Effector memory CD4-positive, alpha-beta T cell (primary cell): ENCODE measurements around the gene KANK3.

Experiments used
- DNase-seq, 3 donors: peaks; one replicate each; pipeline ENCODE4 v3.0.0-alpha.2; 2020
- H3K27ac ChIP-seq: 2 replicates; pipeline ENCODE4 v1.7.0; 2013; ENCODE audit warnings: mild to moderate bottlenecking, low read length, moderate library complexity; ENCODE audit not compliant: insufficient read depth, poor library complexity, severe bottlenecking
- H3K27me3 ChIP-seq: replicated peaks from 2 replicates; pipeline ENCODE4 v1.7.0; 2013; ENCODE audit warnings: mild to moderate bottlenecking, low read length; ENCODE audit not compliant: insufficient read depth, control insufficient read depth, poor library complexity, severe bottlenecking
- H3K36me3 ChIP-seq: 2 replicates; pipeline ENCODE4 v1.7.0; 2013; ENCODE audit warnings: mild to moderate bottlenecking, low read length, moderate library complexity; ENCODE audit not compliant: control insufficient read depth, insufficient read depth
- H3K4me1 ChIP-seq: 2 replicates; pipeline ENCODE4 v1.7.0; 2013; ENCODE audit warnings: low read length, mild to moderate bottlenecking; ENCODE audit not compliant: control insufficient read depth, insufficient read depth, poor library complexity, severe bottlenecking
- H3K4me3 ChIP-seq: 2 replicates; pipeline ENCODE4 v1.7.0; 2013; ENCODE audit warnings: low read length, low read depth, mild to moderate bottlenecking; ENCODE audit not compliant: insufficient read depth, poor library complexity, severe bottlenecking
- H3K9me3 ChIP-seq: 2 replicates; pipeline ENCODE4 v1.7.0; 2013; ENCODE audit warnings: mild to moderate bottlenecking, low read length, moderate library complexity; ENCODE audit not compliant: control insufficient read depth

The KANK3 gene

DNA sequence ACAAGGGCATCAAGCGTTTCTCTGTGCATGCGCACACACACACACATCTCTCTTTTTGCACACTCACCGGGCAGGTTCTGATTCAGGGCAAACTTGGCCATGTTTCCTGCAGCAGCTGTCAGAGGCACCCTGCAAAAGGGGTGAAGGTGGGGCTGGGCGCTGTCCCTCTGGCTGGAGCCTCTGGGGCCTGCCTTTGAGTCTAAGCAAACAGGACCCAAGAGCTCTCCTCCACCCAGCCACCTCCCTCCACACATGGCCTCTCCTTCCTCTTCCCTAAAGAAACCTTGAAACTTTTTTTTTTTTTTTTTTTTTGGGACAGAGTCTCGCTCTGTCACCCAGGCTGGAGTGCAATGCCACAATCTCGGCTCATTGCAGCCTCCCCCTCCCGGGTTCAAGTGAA lies 5.3 kb downstream of the KANK3 start:
- Histone ChIP-seq H3K36me3 (no peaks in the 10 kb centered on the region), H3K27me3 (peaks cover 11% of the 10 kb centered on the region), H3K4me3 (no peak overlapping the region), H3K27ac (no peak overlapping the region), H3K4me1 (peaks cover 2% of the 10 kb centered on the region), H3K9me3 (no peaks in the 10 kb centered on the region)
- no peak for DNase-seq

DNA sequence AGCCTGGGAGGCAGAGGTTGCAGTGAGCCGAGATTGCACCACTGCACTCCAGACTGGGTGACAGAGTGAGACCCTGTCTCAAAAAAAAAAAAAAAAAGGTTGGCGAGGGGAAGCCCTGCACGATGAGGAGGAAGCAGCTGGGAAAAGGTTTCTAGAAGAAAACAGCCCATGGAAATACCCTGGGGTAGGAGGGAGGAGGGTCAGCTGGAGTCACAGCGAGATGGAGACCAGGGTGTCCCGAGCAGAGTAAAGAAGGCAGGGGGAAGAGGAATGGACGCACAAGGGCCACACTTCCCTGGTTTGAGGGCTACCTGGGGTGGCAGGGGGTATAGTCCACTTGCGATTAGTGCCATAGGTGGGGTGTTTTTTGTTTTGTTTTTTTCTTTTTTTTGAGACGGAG lies 6.4 kb downstream of the KANK3 start:
- H3K4me1 ChIP-seq: no peaks in the 10 kb centered on the region
- DNase-seq: no peak
- peaks cover 11% of the 10 kb centered on the region for H3K27me3 ChIP-seq

DNA sequence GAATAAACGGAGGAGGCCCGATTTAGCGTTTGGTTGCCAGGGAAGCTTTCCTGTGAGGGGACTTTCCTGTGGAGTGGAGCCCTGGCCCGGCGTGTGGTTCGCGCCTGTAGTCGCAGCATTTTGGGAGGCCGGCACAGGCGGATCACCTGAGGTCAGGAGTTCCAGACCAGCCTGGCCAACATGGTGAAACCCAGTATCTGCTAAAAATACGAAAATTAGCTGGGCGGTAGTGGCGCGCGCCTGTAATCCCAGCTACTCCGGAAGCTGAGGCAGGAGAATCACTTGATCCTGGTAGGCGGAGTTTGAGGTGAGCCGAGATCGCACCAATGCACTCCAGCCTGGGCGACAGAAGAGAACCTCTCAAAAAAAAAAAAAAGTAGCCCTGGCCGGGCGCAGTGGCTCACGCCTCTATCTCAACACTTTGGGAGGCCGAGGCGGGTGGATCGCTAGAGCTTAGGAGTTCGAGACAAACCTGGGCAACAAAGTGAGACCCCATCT lies 6.9 kb downstream of the KANK3 start:
- no peak overlapping the region for H3K4me3 ChIP-seq
- DNase-seq: no peak
- no peak overlapping the region for H3K27ac ChIP-seq
- H3K36me3 ChIP-seq: no peaks in the 10 kb centered on the region
- no peaks in the 10 kb centered on the region for H3K4me1 ChIP-seq
- H3K9me3 ChIP-seq: no peaks in the 10 kb centered on the region
- peaks cover 11% of the 10 kb centered on the region for H3K27me3 ChIP-seq

More for the DNA sequence above, 6.4 kb downstream of the KANK3 start:
- Histone ChIP-seq H3K27ac (no peak overlapping the region), H3K36me3 (no peaks in the 10 kb centered on the region), H3K9me3 (no peaks in the 10 kb centered on the region), H3K4me3 (no peak overlapping the region)

DNA sequence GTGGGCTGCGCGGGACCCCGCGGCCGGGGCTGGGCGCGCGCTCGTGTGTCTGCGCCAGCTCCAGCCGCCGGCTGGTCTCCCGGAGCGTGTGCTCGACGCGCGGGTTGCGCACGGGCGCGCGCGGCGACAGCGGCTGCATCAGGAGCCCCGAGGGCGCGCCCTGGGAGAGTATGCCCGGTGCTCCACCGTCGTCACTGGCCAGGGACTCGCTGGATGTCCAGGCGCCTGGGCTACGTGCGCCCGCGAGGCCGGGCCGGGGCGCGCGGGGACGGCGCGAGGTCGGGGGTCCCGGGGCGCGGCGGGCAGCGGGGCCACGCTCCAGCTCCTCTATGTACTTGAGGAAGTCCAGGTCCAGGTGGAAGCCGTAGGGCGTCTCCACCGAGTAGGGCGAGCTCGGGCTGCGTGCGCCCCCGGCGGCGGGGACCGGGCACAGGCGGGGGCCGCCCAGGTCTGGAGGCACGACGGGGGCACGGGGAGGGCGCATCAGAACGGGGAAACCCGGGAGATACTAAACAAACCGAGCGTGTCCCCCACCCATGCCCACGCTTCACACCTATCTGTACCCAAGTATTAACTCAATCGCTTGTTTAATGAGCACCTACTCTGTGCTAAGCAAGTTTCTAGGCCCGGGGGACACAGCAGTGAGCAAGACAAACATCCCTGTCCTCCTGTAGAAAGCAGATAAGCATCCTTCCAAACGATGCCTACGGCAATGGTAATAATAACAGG lies 7.6 kb downstream of the KANK3 start:
- Histone ChIP-seq H3K9me3 (no peaks in the 10 kb centered on the region), H3K4me1 (no peaks in the 10 kb centered on the region), H3K4me3 (no peak overlapping the region), H3K27me3 (peaks cover 11% of the 10 kb centered on the region), H3K27ac (no peak overlapping the region), H3K36me3 (no peaks in the 10 kb centered on the region)
- DNase-seq: no peak

DNA sequence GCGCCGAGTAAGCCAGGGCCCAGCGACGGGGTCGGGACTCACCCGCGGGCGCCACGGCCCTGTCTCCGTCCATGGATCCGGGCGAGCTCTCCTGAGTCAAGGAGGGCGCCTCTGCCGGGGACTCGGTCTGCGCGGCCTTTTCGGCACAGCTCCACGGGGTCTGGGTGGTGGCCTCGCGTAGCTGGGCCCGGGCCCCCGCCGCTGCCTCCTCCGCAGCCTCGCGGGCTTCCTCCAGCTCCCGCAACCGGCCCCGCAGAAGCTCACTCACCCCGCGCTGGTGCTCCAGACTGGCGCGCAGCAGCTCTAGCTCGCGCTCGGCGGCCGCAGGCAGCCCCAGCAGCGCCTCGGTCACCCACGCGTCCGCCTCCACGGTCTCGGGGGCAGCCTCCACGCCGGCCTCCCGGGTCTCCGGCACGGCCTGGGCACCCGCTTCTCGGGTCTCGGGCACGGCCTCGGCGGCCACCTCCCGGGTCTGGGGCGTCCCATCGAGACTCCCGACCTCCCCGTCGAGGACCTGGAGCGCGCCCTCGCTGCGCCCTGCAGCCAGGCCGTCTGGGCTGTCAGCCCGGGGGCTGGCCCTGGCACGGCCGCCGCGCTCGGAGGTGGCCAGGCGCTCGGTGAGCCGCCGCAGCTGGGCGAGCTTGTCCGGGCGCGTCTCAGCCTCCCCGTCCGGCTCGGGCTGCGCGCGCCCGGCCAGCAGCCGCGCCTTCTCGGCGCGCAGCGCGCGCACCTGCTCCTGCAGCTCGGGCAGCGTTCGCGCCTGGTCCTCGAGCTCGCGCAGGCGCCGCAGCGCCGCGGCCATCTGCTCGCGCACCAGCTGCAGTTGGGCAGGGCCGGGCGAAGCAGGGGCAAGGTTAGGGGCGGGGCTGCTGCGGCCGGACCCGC lies 8.4 kb downstream of the KANK3 start:
- Histone ChIP-seq H3K27me3 (peaks cover 11% of the 10 kb centered on the region), H3K4me3 (no peak overlapping the region), H3K9me3 (no peaks in the 10 kb centered on the region), H3K4me1 (no peaks in the 10 kb centered on the region), H3K36me3 (no peaks in the 10 kb centered on the region), H3K27ac (no peak overlapping the region)
- DNase-seq: no peak

DNA sequence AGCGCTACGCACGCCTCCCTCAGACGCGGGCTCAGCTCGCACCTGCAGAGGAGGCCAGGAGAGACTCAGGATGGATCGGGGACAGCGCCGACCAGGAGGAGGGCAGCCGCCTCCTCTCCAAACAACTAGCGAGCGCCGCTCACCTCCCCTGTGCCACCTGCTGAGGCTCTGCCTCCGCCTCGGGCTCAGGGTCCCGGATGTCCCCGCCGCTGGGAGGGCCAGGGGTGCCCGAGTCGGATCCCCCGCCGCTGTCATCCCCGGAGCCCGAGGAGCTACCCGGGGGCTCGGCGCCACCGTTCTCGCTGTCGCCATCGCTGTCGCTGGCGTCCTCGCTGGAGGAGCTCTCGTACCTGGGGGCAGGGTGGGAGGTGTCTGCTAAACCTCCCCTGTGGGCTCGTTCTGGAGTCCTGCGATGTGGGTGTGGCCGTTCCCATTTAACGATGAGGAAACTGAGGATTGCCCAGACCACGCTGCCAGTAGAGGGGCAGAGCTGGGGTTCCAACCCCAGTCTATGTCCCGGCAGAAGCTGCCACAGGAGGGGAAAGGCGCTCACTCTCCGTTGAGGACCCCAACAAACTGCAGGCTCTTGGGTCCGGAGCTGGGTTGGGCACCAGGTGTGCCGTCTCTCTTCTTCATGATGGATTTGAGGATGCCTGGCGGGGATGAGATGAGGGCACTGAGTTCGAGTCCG lies 9.2 kb downstream of the KANK3 start:
- Histone ChIP-seq H3K4me1 (no peaks in the 10 kb centered on the region), H3K36me3 (no peaks in the 10 kb centered on the region), H3K27ac (no peak overlapping the region), H3K4me3 (no peak overlapping the region), H3K27me3 (peaks cover 11% of the 10 kb centered on the region), H3K9me3 (no peaks in the 10 kb centered on the region)
- no peak for DNase-seq

DNA sequence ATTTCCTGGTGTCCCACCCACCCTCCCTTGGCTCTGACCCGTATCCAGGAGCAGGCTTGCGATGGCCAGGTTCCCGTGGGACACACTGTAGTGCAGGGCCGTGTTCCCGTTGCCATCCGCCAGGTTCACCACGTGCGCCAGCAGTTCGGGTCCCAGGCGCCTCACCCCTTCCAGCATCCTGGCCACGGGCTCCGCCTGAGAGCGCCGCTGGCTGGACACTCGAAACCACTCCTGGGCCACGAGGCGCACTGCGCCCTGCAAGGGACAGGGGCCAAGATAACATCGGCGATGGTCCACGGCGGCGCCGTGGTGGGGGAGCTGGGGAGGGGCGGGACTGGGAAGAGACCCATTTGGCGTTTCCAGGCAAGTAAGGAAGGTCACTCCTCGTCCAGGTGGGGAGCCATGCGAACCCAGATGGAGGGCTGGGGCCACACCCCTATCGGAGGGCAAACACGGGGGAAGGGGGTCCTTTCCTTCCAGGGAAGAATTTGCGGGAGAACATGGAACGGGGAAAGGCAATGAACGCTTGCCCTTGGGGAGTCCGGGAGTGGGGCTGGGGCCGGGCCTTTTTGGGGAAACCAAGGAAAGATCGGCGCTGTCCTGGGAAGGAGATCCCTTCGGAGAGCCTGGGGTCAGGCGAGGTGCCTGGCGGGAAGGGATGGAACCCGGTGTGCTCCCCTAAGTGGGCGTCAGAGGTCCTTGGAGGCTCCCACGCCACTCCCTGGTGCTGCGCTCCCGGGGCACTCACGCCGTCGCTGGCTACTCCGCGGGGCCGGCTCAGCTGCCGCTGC lies 9.9 kb downstream of the KANK3 start:
- no peak overlapping the region for H3K27ac ChIP-seq
- H3K9me3 ChIP-seq: no peaks in the 10 kb centered on the region
- no peak for DNase-seq
- no peaks in the 10 kb centered on the region for H3K4me1 ChIP-seq
- H3K4me3 ChIP-seq: no peak overlapping the region
- H3K36me3 ChIP-seq: no peaks in the 10 kb centered on the region
- H3K27me3 ChIP-seq: peaks cover 11% of the 10 kb centered on the region

DNA sequence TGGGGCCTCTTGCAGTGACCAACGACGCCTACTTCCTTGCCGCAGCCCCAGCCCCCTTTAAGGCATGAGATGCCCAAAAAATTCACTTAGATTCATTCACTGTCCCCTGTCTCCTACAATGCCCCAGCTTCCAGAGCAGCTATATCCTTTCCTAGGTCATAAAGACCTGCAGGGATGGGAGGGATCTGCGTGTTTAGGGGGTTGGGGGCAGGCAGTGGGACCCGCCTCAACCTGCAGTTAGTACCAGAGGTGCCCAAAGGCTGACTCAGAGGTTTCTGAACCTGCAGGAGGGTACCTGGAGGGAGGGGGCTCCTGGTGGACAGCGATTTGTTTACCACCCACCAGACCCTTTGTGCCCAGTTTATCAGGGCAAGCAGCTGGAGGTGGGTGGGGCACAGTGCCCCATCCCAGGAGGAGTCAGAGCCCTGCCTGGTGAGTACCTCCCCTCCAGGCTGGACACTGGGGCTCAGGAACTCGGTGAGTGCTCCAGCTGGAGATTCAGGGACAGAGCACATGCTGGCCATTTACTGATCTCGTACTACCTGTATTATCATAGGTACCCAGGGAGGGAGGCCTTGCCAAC lies 11.7 kb downstream of the KANK3 start:
- no peak overlapping the region for H3K27ac ChIP-seq
- H3K36me3 ChIP-seq: no peaks in the 10 kb centered on the region
- H3K27me3 ChIP-seq: peaks cover 11% of the 10 kb centered on the region
- DNase-seq: no peak
- no peaks in the 10 kb centered on the region for H3K4me1 ChIP-seq
- no peaks in the 10 kb centered on the region for H3K9me3 ChIP-seq
- no peak overlapping the region for H3K4me3 ChIP-seq

DNA sequence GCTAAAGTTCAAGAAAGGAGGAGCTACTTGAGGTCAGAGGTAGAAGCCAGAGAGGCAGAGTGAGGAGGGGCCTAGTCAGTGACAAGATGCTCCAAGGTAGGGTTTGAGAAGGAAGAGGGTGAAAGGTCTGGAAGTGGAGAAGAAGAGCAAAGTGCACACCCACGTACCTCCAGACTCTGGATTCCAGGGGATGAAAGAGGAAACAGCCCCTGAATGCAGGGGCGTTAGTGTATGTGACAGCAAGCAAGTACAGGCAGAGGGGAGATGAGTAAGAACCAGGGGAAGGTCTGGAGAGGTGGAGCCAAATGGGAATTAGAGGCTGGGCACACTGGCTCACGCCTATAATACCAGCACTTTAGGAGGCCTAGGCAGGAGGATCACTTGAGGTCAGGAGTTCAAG lies 13.1 kb downstream of the KANK3 start:
- no peaks in the 10 kb centered on the region for H3K4me1 ChIP-seq
- peaks cover 4% of the 10 kb centered on the region for H3K27me3 ChIP-seq
- no peak for DNase-seq
- no peak overlapping the region for H3K4me3 ChIP-seq
- H3K9me3 ChIP-seq: no peaks in the 10 kb centered on the region
- no peaks in the 10 kb centered on the region for H3K36me3 ChIP-seq
- no peak overlapping the region for H3K27ac ChIP-seq
